Osteoblast (primary cell): ENCODE data around the gene TECPR1. TPM values are rescaled to one million over a fixed set of nuclear protein-coding genes. Genes with fewer than 3 reads are reported as not detected.
A peak's percentile ranks its signal among the peaks of the same experiment; 100 is the strongest.

Source experiments
- DNase-seq: peaks from one replicate; pipeline ENCODE4 v3.0.0; 2011; ENCODE audit warnings: low spot score, mixed read lengths; ENCODE audit not compliant: insufficient read length; ENCODE audit errors: missing footprints
- H2AFZ ChIP-seq: 2 replicates; pipeline ENCODE4 v1.6.0; 2011; ENCODE audit warnings: mild to moderate bottlenecking, low read length
- H3K27ac ChIP-seq: 2 replicates; pipeline ENCODE4 v1.5.1; 2011; ENCODE audit warnings: mild to moderate bottlenecking, low read depth, low read length, moderate library complexity
- H3K27me3 ChIP-seq: 2 replicates; pipeline ENCODE4 v1.6.0; 2012; ENCODE audit warnings: mild to moderate bottlenecking, control low read depth, inconsistent platforms, low read length, moderate library complexity; ENCODE audit not compliant: insufficient read depth
- H3K36me3 ChIP-seq: 2 replicates; pipeline ENCODE4 v1.5.1; 2011; ENCODE audit warnings: mild to moderate bottlenecking, low read length, control low read depth, moderate library complexity; ENCODE audit not compliant: insufficient read depth
- H3K4me1 ChIP-seq: 2 replicates; pipeline ENCODE4 v1.5.1; 2011; ENCODE audit warnings: mild to moderate bottlenecking, low read length, control low read depth, moderate library complexity; ENCODE audit not compliant: insufficient read depth
- H3K4me2 ChIP-seq: 2 replicates; pipeline ENCODE4 v1.6.0; 2011; ENCODE audit warnings: mild to moderate bottlenecking, low read length; ENCODE audit not compliant: insufficient read depth
- H3K4me3 ChIP-seq: fragments of 200-600 bp; sonication (generic); 3 replicates; pipeline ENCODE4 v1.5.1; 2012; ENCODE audit warnings: mild to moderate bottlenecking, low read length, inconsistent platforms; ENCODE audit not compliant: insufficient read depth
- H3K79me2 ChIP-seq: 2 replicates; pipeline ENCODE4 v1.6.0; 2012; ENCODE audit warnings: mild to moderate bottlenecking, low read length, control low read depth, inconsistent platforms; ENCODE audit not compliant: insufficient read depth
- H3K9me3 ChIP-seq: 2 replicates; pipeline ENCODE4 v1.5.1; 2011; ENCODE audit warnings: low read depth, low read length, control low read depth
- H4K20me1 ChIP-seq: 2 replicates; pipeline ENCODE4 v1.6.0; 2012; ENCODE audit warnings: mild to moderate bottlenecking, low read length, control low read depth; ENCODE audit not compliant: insufficient read depth
- total RNA-seq: library from RNA; depleted of rRNA; stranded (reverse); fragments of >200 nt; gene quantifications from 2 replicates; pipeline ENCODE4 v1.2.3, GENCODE V29; 2012
- TF ChIP-seq, protein P1 (sequence below): IDR thresholded peaks from 2 replicates; pipeline ENCODE4 v1.5.1; 2011; ENCODE audit warnings: mild to moderate bottlenecking, low read depth, low read length, moderate library complexity; ENCODE audit errors: extremely low read depth

Gene TECPR1
- total RNA-seq, 1 donor = 20.3 TPM

DNA sequence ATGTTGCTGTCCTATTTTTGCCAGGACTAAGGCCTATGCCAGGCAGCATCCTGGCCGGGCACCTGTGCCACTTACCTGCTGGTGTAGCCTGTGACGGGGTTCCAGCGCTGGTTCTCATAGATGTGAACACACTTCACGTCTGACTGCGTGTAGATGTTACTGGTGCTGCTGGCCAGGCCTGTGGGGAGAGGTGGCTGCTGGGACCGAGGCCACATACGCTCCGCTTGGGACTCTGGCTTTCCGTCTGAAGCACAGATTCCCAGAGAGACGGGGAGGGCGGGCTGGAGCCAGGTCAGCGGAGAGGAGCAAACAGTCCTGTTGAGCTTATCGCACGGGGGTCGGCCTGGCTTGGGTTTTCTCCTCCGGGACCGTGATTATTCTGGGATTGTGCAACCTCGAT is 24.1 kb downstream of the TECPR1 start:
- no peaks in the 10 kb centered on the region for H3K4me1 ChIP-seq
- DNase-seq = peak; percentile 85

DNA sequence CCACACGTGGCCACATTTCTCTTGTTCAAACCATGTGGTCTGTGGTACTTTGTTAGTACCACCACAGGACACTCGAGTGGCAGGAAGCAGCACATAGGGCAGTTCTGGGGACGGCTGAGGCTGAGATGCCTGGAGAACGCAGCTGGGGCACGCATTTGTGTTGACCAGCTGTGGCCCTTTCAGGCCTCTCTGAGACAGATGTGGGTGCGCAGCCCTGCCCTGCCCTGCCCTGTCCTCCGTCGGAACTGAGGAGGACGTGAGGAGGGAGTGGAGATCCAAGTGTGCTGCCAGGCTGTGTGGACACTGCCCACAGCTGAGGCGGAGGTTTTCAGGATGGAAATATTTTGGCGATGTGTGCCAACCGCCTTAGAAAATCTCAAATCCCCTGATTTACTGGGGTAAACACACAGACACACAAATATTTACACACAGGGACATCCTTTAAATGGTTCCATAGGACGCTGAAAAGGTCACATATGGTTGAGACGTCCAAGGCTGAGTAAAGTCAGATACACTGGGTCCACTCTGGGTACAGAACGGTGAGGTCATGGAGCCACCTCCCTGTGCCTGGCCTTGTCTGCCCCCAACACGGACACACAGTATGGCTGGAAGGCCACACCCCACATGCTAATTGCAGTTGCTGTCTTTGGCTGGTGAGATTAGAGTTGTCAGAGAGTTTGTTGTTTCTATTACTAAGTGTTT is 26.0 kb downstream of the TECPR1 start:
- H3K27ac ChIP-seq = no peak overlapping the region
- H3K79me2 ChIP-seq = no peaks in the 10 kb centered on the region
- no peaks in the 10 kb centered on the region for H4K20me1 ChIP-seq
- no peak for DNase-seq
- no peaks in the 10 kb centered on the region for H3K4me1 ChIP-seq
- peaks cover 18% of the 10 kb centered on the region for H3K36me3 ChIP-seq
- no peaks in the 10 kb centered on the region for H3K27me3 ChIP-seq
- H3K4me2 ChIP-seq = no peak overlapping the region
- H3K4me3 ChIP-seq = no peak overlapping the region
- H3K9me3 ChIP-seq = no peaks in the 10 kb centered on the region
- no peak overlapping the region for H2AFZ ChIP-seq
- TF ChIP-seq, protein P1, sequence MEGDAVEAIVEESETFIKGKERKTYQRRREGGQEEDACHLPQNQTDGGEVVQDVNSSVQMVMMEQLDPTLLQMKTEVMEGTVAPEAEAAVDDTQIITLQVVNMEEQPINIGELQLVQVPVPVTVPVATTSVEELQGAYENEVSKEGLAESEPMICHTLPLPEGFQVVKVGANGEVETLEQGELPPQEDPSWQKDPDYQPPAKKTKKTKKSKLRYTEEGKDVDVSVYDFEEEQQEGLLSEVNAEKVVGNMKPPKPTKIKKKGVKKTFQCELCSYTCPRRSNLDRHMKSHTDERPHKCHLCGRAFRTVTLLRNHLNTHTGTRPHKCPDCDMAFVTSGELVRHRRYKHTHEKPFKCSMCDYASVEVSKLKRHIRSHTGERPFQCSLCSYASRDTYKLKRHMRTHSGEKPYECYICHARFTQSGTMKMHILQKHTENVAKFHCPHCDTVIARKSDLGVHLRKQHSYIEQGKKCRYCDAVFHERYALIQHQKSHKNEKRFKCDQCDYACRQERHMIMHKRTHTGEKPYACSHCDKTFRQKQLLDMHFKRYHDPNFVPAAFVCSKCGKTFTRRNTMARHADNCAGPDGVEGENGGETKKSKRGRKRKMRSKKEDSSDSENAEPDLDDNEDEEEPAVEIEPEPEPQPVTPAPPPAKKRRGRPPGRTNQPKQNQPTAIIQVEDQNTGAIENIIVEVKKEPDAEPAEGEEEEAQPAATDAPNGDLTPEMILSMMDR = no peak

More for the DNA sequence above, 24.1 kb downstream of the TECPR1 start:
- H3K4me2 ChIP-seq = no peak overlapping the region
- H3K79me2 ChIP-seq = no peaks in the 10 kb centered on the region
- no peaks in the 10 kb centered on the region for H3K27me3 ChIP-seq
- no peaks in the 10 kb centered on the region for H3K9me3 ChIP-seq
- no peak overlapping the region for H3K4me3 ChIP-seq
- peaks cover 11% of the 10 kb centered on the region for H3K36me3 ChIP-seq
- no peak overlapping the region for H2AFZ ChIP-seq
- H4K20me1 ChIP-seq = no peaks in the 10 kb centered on the region
- TF ChIP-seq, protein P1 = no peak
- no peak overlapping the region for H3K27ac ChIP-seq

DNA sequence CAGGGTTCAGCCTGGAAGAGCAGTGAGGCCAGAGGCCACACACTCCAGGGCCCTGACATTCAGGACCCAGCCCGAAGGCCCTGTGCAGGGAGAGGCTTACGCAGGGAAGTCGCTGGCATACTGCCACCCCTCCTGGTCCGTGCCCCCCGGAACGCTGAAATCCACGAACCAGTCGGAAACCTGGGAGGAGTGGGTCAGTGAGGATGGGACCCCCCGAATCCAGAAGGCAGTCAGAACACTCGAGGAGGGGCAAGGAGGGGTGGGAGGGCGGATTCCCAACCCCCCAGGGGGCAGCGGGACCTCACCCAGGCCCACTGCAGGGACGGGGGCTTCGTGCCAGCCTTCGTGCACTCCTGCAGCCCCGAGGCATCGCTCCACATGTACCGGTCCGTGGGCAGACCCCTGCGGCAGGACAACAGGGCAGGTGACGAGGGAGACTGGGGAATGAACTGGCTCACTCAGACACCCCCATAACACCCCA is 27.3 kb downstream of the TECPR1 start:
- no peak overlapping the region for H2AFZ ChIP-seq
- no peak overlapping the region for H3K4me2 ChIP-seq
- no peaks in the 10 kb centered on the region for H3K79me2 ChIP-seq
- H3K4me1 ChIP-seq = no peaks in the 10 kb centered on the region
- no peak overlapping the region for H3K27ac ChIP-seq
- H3K27me3 ChIP-seq = no peaks in the 10 kb centered on the region
- H3K4me3 ChIP-seq = no peak overlapping the region
- TF ChIP-seq, protein P1 = no peak
- no peak for DNase-seq
- no peaks in the 10 kb centered on the region for H3K9me3 ChIP-seq
- peaks cover 18% of the 10 kb centered on the region for H3K36me3 ChIP-seq
- H4K20me1 ChIP-seq = no peaks in the 10 kb centered on the region

DNA sequence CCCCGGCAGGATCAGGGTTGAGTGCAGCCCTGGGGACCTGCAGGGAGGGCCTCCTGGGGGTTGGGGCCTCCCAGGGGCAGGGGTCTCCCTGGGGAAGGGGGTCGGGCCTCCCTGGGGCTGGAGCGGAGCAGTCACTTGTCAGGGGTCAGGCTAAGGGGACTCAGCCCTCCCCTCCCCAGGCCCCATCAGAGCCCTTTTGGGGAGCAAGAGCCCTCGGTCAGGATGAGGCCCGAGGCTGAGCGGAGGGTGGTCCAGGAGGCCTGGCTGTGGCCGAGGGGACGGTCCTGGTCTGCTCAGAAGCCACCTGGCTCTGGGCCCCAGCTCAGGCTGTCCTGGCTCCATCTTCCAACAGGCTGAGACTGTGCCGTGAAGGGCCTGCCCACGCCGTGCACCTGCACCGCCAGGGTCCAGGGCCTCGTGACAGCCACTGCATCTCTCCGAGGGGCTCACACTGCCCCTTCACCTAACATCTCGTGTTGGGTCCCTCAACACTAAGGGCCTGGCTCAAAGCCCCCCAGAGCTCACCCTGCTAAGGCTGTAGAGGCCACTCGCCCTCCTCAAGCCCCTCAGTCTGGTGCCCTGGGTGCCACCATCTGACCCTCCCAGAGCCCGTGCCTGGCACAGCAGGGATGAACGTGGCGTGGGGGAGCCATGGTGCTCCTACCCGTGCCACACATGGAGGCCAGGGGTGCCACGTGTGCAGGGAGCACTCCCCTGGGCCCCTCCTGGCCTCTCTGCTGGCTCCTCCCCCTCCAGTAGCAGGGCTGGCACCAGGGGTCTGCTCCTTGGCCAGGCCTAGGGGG is 27.9 kb downstream of the TECPR1 start:
- no peaks in the 10 kb centered on the region for H3K4me1 ChIP-seq
- no peak overlapping the region for H3K4me2 ChIP-seq
- no peaks in the 10 kb centered on the region for H3K27me3 ChIP-seq
- H3K27ac ChIP-seq = no peak overlapping the region
- peak; percentile 81 for DNase-seq
- H3K79me2 ChIP-seq = no peaks in the 10 kb centered on the region
- peaks cover 15% of the 10 kb centered on the region for H3K36me3 ChIP-seq
- no peaks in the 10 kb centered on the region for H4K20me1 ChIP-seq
- TF ChIP-seq, protein P1 = no peak
- no peak overlapping the region for H3K4me3 ChIP-seq
- H3K9me3 ChIP-seq = no peaks in the 10 kb centered on the region
- H2AFZ ChIP-seq = no peak overlapping the region
